Ovary (tissue), 9 donors: ENCODE measurements around the gene PHACTR3. TPM values are rescaled to one million over a fixed set of nuclear protein-coding genes. Genes with fewer than 3 reads are reported as not detected.

Experiments
- DNase-seq, 5 donors: peaks; one replicate each; pipeline ENCODE4 v3.0.0-alpha.2; 2019 to 2020
- H3K27ac ChIP-seq, 2 donors: fragments of 200-600 bp; one replicate each; pipeline versions ENCODE4 v1.5.1 to v1.8.0; 2019 to 2022
- H3K27me3 ChIP-seq: fragments of 200-600 bp; one replicate; pipeline ENCODE4 v1.8.0; 2022
- H3K36me3 ChIP-seq: fragments of 200-600 bp; sonication (generic); one replicate; pipeline ENCODE4 v1.5.1; 2019
- H3K4me1 ChIP-seq: one replicate; pipeline ENCODE4 v1.8.1; 2013; ENCODE audit warnings: mild to moderate bottlenecking, moderate library complexity; ENCODE audit not compliant: insufficient read depth
- H3K4me3 ChIP-seq: fragments of 200-600 bp; sonication (generic); one replicate; pipeline ENCODE4 v1.5.1; 2017
- H3K9me3 ChIP-seq, 2 donors: fragments of 200-600 bp in 1 of 2; sonication (generic) in 1 of 2; one replicate each; pipeline versions ENCODE4 v1.5.1 to v1.8.1; 2013 to 2019; ENCODE audit warnings: mild to moderate bottlenecking in 1 of 2, moderate library complexity in 1 of 2
- EP300 ChIP-seq: sonication (generic); formaldehyde crosslinking; IDR thresholded peaks from one replicate; pipeline ENCODE4 v1.6.1; 2017; ENCODE audit warnings: antibody characterized with exemption
- POLR2A ChIP-seq: fragments of 450-650 bp; IDR thresholded peaks from one replicate; pipeline ENCODE4 v1.6.1; 2017; ENCODE audit warnings: antibody characterized with exemption, mild to moderate bottlenecking, moderate library complexity
- WGBS, 3 donors: extraction: QIAGEN DNeasy Blood & Tissue Kit in 1 of 3; methylation state at CpG; one replicate each; pipeline versions ENCODE4 v1.1.5 to v1.1.7; 2013 to 2017; 5-methylcytosine and 5-hydroxymethylcytosine counted together
- intact Hi-C, 4 donors: fragments of 100-400 bp; cut with DNase I; formaldehyde crosslinking; loops; one replicate each; pipeline versions ENCODE4 v1.11.0 to v1.15.1; 2022 to 2023
- polyA plus RNA-seq, 2 donors: library from polyadenylated mRNA; stranded (reverse); fragments of 200-250 nt in 1 of 2; fragments of 350-450 nt in 1 of 2; fragmentation: Illumina TruSeq in 1 of 2; extraction: RNeasy Lipid Tissue Mini Kit (QIAGEN cat#74804) in 1 of 2; gene quantifications; one replicate each; pipeline ENCODE4 v1.2.3, GENCODE V29; 2013 to 2014
- total RNA-seq, 7 donors: library from RNA; depleted of rRNA in 2 of 7; stranded (reverse); fragments of >200 nt in 2 of 7; fragmentation: NEBNext Ultra II Directional in 3 of 7; extraction: Animal tissue kit (Norgen Biotek cat#: 25700) in 3 of 7; gene quantifications; one replicate each; pipeline versions ENCODE4 v1.1.0 to v1.2.4, GENCODE V29; 2016 to 2023
- TF ChIP-seq, protein P1 (sequence below), 3 donors: fragments of 450-650 bp in 2 of 3; fragments of 200-600 bp in 1 of 3; IDR thresholded peaks; one replicate each; pipeline versions ENCODE4 v1.5.1 to v1.8.0; 2016 to 2022; ENCODE audit warnings: antibody characterized with exemption in 3 of 3, mild to moderate bottlenecking in 1 of 3
- donor health status: DM: no; HTN: no; CAD: no; lungs with moderate emphysema.
- donor health status: DM: no; HTN: no; CAD: no.
- donor health status: Bipolar disorder and iron deficiency.
- donor health status: DM: yes; HTN: yes; CAD: no.
- donor health status: DM: no; HTN: no; CAD: no.
- donor health status: DM: yes; HTN: yes; CAD: no.

Gene PHACTR3
- total and polyA plus RNA-seq, 9 donors = 5.7 to 19.0 (median 9.1) TPM

DNA sequence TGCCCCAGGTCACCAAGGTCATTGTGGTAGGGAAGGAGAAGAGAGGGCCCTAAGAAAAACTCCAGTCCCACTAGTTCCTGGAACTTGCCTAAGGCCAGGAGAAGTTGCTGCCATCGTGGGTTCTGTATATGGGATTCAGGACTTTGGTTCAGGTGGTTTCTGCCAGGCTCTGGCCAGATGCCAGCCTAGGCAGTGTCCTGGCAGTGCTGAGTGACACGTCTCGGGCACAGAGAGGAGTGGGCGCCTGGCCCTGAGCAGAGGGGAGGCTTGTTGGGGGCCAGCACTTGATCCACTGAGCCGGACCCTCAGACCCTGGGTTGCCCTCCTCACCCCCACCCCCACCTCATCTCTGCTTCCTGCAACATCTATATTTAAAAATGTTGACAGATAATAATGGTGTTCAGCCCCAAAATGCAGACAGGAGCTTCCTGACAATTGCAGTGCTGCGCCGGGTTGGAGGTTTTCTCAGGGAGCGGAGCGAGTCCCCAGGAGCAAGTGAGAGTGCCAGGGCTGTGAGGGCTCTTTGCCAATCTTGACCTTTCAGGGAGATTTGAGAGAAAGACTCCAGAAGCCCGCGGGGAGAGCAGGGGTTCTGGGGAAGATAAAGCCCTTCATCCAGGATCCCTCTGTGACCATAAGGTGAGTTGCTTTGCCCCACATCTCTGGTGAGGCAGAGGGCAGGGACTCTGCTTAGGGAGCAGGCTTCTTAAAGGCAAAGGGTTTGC is 71.9 kb downstream of the PHACTR3 start:
- TF ChIP-seq, protein P1, sequence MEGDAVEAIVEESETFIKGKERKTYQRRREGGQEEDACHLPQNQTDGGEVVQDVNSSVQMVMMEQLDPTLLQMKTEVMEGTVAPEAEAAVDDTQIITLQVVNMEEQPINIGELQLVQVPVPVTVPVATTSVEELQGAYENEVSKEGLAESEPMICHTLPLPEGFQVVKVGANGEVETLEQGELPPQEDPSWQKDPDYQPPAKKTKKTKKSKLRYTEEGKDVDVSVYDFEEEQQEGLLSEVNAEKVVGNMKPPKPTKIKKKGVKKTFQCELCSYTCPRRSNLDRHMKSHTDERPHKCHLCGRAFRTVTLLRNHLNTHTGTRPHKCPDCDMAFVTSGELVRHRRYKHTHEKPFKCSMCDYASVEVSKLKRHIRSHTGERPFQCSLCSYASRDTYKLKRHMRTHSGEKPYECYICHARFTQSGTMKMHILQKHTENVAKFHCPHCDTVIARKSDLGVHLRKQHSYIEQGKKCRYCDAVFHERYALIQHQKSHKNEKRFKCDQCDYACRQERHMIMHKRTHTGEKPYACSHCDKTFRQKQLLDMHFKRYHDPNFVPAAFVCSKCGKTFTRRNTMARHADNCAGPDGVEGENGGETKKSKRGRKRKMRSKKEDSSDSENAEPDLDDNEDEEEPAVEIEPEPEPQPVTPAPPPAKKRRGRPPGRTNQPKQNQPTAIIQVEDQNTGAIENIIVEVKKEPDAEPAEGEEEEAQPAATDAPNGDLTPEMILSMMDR (IDR thresholded peaks at IDR 0.05) = no peak
- TF ChIP-seq POLR2A (no peak), EP300 (no peak)
- H3K27me3 ChIP-seq = no peaks in the 10 kb centered on the region
- H3K4me3 ChIP-seq = no peak overlapping the region
- H3K9me3 ChIP-seq = no peaks in the 10 kb centered on the region
- no peak for DNase-seq
- H3K4me1 ChIP-seq = peaks cover 3% of the 10 kb centered on the region
- no peaks in the 10 kb centered on the region for H3K36me3 ChIP-seq
- H3K27ac ChIP-seq = no peak overlapping the region
- WGBS, 3 donors = 63 to 67% (median 65%) methylated on average over 11 of the region's 11 CpGs
- intact Hi-C loops = no loop called here

DNA sequence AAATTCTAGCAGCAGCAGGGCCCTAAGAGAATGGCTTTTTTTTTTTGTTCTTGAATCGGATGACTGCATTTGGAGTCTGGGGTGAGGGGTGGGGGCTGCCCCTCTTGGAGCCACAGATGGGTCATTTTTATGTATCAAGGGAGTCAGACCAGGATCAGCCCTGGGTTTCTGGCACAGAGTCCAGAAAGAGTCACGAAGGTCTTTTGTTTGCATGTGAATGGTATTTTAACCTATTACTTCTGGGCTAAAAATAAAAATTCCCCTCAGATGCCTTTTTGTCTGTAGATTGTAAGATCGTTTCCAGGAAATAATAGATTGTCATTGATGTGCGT is 72.5 kb downstream of the PHACTR3 start:
- H3K4me3 ChIP-seq = no peak overlapping the region
- H3K4me1 ChIP-seq = peaks cover 3% of the 10 kb centered on the region
- WGBS, 3 donors = 34 to 41% (median 39%) methylated on average over 4 of the region's 4 CpGs
- no peaks in the 10 kb centered on the region for H3K9me3 ChIP-seq
- intact Hi-C loops = no loop called here
- no peaks in the 10 kb centered on the region for H3K36me3 ChIP-seq
- no peak overlapping the region for H3K27ac ChIP-seq
- no peak for TF ChIP-seq POLR2A
- no peak for TF ChIP-seq EP300
- TF ChIP-seq, protein P1 (IDR thresholded peaks at IDR 0.05) = no peak
- DNase-seq = no peak
- H3K27me3 ChIP-seq = no peaks in the 10 kb centered on the region

DNA sequence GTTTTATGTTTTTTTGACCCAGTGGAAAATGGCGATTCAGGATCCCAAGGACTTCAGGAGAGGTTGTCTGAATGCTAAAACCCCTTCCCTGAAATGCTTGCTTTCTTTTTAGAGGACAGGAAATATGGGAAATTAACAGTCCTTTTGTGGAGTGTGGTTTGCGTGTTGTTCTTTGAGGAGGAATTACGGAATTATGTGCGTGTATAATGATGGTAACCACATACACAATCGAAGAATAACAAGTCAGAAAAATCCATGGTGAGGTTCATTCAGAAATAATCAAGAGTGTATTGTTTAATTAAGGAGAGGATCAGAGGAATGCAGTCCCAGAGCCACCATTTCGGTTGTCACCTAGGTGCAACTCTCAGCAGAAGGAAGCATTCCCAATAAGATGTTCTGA is 73.2 kb downstream of the PHACTR3 start:
- 85 to 91% (median 90%) methylated on average over 6 of the region's 6 CpGs for WGBS, 3 donors
- intact Hi-C loops = no loop called here
- no peaks in the 10 kb centered on the region for H3K9me3 ChIP-seq
- no peaks in the 10 kb centered on the region for H3K36me3 ChIP-seq
- no peak for DNase-seq
- H3K27ac ChIP-seq = no peak overlapping the region
- no peaks in the 10 kb centered on the region for H3K27me3 ChIP-seq
- peaks cover 3% of the 10 kb centered on the region for H3K4me1 ChIP-seq
- no peak overlapping the region for H3K4me3 ChIP-seq
- TF ChIP-seq EP300 (no peak), POLR2A (no peak)
- TF ChIP-seq, protein P1 (IDR thresholded peaks at IDR 0.05) = no peak

DNA sequence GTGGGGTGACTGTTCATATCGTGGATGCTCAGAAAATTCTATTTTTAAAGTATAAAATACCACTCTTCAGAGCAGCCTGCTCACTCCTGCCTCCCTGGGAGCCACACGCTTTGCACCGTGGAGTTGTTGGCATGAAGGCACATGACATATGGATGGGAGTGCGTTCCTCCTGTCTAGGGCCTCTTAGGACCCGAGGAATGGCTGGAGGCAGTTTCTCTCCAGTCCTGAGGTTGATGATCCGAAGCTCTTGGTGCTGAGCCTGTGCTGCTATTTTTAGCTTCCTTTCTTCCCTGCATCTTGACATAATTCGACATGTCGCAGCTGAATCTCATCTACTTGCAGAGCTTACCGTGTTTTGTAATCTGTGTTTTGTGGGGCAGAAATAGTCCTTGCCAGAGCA is 73.9 kb downstream of the PHACTR3 start:
- no peak for DNase-seq
- H3K36me3 ChIP-seq = no peaks in the 10 kb centered on the region
- no peak overlapping the region for H3K27ac ChIP-seq
- intact Hi-C loops = no loop called here
- no peak overlapping the region for H3K4me3 ChIP-seq
- no peaks in the 10 kb centered on the region for H3K27me3 ChIP-seq
- no peak for TF ChIP-seq POLR2A
- no peak for TF ChIP-seq EP300
- TF ChIP-seq, protein P1 (IDR thresholded peaks at IDR 0.05) = no peak
- peaks cover 3% of the 10 kb centered on the region for H3K4me1 ChIP-seq
- WGBS, 3 donors = 13 to 23% (median 14%) methylated on average over 9 of the region's 9 CpGs
- no peaks in the 10 kb centered on the region for H3K9me3 ChIP-seq
